HG03097 (cell line): ENCODE measurements around the gene MMP3.
A peak's percentile ranks its signal among the peaks of the same experiment; 100 is the strongest.
"Not testable (repeated sequence)": the region's sequence is repeated elsewhere in the genome, so short reads cannot be mapped to it uniquely, and the experiment has no call there.

Source experiments
- ATAC-seq: cut with Tn5 transposase; IDR thresholded peaks from one replicate; pipeline ENCODE4 v1.9.1; 2021; ENCODE audit not compliant: unreplicated experiment, low FRiP score

The MMP3 gene

DNA sequence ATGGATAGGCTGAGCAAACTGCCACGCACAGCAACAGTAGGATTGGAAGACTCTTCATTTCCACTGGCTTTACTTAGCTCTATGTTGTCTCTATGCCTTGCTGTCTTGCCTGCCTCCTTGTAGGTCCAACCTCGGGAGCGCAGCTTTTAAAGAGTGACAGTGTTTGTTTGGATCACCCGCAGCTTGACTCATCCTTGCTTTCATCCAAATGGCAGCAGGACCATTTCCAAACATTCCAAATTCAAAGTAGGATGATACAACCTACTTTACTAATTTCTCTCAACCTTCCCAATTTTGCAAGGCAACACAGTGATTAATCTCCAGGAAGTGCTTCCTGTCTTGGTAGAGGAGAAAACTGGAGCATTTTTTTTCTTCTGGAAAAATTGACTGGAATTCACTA, at the start of gene MMP3:
Gene MMP3 (minus strand): TSS at position 121 of the 400 bp plus-strand sequence. CDS start 63 bp downstream, at position 58.
- ATAC-seq = no peak

DNA sequence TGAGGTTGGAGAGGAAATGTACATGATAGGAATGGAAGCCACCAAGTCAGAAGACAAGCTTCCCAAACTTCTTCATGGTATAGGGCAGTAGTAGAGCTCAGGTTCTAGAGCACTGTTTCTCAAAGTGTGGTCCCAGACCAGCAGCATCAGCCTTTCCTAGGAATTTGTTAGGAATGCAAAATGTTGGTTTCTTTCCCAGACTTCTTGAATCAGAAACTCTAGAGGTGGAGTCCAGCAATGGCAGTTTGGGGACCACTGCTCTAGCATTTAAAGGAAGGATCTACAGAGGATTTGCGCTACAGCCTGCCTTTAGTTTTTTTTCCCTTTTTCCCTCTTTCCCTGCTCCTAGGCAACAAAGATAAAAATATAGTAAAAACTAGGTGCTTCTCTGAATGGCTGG, 48.3 kb upstream of the MMP3 start:
- no peak for ATAC-seq

DNA sequence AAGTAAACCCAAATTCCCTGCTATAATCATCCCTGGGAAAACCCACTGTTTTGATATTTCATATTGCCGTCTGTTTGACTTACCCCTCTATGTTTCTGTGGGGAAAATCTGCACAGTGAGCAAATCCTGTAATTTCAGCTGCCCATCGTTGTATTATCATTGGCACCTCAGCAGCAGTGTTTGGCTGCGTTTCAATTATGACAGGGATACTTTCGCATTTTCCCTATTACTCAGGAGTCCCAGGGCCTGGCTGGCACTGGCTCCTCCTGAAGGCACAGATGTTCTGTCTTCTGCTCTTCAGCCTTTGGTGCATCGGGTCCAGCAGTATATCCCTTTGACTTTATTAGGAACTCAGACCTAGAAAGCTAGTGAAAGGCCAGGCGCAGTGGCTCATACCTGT, 43.6 kb upstream of the MMP3 start:
- ATAC-seq = no peak

DNA sequence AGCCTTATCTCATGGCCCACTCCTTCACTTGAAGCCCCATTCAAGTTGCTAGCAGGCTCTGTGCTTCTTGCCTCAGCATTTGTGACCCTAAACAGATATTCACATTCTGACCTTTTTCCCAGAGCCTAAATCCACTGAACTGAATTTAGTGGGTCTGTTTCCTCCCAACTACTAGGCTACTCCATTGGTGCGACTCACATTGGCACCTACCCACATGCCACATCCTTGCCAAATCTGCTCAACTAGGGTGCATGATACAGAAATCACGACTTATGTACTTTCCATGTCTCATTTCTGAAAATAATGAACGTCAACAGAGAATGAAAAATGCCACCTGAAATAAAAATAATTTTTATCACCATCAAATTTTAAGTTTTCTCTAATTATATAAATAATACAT, 39.7 kb upstream of the MMP3 start:
- ATAC-seq = no peak

DNA sequence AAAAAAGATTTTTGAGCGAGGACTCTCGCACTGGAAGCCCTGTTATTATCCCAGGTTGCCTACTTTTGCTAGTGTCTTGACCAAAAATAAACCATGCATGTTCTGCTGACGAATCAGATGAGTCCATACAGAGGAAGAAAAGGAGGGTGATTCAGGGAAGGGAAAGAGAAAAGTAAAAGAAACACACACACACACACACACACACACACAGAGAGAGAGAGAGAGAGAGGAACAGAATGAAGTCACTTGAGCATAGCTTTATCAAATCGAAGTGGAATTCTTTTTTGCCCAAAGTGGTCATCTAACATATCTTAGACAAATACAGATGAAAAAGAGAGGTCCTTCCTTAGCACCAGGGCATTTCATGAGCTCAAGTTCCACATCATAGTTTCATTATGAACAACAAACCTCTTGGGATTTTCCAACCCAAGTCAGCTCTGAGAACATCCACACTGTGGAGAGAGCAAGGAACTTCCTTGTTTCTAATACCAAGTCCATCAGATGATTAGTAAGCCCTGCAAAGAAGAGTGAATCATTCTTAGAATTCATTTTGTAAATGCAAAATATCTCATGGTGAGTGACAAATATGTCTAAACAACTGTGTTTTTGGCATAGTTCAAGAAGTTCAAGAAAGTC, 39.1 kb upstream of the MMP3 start:
- ATAC-seq = peak; percentile 73

DNA sequence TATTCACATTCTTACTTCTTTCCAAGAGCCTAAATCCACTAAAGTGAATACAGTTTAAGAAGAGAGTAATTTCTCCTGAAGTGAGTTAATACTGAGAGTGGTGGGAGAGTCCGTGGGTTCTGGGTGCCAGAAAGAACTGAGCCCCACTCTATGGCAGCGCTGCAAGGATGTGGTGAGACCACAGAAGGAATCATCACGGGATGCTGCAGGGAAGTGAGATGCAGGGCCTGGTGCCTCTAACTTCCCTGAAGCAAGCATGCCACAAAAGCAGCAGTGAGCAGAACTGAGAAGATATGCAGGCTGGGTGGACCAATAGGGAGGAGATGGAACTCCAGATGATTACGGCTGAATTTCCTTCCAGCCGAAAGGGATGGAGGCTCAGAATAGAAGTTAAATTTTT, 36.4 kb upstream of the MMP3 start:
- no peak for ATAC-seq

DNA sequence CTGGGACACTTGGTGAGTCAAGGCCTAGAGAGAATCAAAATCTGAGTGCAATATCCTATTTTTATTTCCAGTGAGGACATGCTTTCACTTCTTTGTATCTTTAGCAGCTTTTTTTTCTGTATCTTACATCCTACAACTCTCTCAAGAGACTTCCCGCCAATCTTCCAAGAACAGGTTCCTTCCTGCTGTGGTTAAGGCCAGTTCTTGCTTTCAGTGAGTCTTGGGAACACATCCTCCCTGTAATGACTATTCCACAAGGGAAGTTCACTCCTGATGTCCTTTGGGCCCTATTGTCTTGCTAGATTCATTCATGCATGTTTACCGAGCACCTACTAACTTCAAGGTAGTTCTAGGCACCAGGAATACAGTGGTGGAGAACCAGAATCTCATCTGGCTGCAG, 35.2 kb upstream of the MMP3 start:
- no peak for ATAC-seq

DNA sequence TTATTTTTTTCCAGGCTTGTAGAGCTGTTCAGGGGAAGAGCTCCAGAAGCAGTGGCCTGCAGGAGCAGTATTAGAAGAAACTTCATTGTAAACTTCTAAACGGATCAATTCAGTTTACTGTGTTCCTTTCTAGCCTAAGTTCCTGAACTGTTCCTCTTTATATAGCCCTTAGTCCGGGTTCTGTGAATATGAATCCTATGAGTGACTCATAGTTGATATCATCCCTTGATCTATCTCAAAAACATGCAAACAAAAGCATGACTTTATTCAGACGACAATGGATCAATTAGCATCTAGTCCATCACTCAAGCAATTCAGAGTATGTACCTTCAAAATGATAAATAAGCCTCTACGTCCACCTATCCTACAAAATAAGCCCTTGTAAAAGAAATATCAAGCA, 31.4 kb upstream of the MMP3 start, which contains the start of gene MMP12:
Gene MMP12 (minus strand): TSS at position 131 of the 400 bp plus-strand sequence. CDS start 45 bp downstream, at position 86.
- no peak for ATAC-seq

DNA sequence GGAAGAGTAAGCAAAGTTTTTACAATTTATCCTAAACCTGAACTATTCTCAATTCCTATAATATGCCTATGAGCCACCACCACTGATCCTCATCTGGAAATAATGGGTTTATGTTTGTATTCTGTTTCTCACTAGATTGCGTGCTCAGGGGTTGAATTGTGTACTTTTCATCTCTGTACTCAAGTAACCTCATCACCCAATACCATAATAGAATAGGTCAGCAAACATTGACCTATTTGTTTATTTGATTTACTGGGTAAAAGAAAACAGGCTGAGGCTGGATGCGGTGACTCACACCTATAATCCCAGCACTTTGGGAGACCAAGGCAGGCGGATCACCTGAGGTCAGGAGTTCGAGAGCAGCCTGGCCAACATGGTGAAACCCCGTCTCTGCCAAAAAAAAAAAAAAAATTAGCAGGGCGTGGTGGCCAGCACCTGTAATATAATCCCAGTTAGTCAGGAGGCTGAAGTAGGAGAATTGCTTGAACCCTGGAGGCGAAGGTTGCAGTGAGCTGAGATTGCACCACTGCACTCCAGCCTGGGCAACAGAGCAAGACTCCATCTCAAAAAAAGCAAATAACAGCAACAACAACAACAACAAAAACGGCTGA, 26.1 kb upstream of the MMP3 start:
- ATAC-seq = not testable (repeated sequence)

DNA sequence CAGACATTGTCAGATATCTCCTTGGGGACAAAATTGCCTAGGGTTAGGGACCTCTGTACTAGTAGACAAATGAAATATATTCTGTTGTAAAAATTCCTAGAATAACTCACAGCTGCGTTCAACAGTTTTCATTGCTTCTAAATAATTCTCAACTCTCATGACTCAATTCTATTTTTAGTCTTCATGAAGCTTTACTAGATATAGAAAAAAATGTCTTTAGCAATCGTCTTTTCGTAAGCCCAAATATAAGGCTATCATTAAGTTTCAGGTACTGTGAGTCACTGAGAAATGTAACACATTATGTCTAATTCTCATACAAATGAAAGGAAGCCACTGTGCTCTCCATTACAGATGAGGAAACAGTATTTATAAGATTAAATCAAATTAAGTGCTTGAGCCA, 24.9 kb upstream of the MMP3 start:
- ATAC-seq = no peak

DNA sequence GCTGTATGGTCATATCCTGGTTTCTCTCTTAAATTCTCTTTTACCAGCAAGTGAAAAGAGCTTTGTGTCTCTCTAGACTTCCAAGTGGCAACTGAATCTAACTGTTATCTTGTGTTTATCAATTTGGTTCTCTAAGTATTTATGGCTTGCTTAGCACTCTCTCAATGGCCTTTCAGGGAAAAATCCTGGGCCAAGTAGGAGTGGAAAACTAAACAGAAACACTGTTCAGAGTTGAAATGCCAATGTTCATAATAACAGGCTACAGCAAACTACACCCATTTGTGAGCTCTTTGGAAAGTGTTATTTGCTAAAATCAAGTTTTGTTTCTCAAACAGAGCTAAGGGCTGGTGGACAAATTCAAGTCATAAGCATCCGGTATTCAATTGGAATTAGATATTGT, 21.3 kb upstream of the MMP3 start:
- ATAC-seq = no peak

DNA sequence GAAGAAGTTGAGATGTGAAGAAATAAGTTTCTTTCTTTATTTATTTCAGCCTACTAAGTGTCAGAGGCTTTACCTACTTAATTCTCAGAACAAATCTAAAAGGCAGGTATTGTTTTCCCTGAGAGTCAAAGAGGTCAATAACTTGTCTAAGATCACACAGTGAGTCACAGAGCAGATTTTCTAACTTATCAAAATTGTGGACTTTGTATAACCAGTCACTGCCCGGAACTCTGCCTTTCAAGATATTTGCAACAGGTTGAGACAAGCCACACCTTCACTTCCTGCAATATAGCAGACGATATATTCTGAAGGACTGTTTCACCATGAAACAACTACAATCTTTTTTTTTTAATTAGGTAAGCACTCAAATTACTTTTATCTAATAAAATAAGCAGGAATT, 10.5 kb upstream of the MMP3 start:
- no peak for ATAC-seq

DNA sequence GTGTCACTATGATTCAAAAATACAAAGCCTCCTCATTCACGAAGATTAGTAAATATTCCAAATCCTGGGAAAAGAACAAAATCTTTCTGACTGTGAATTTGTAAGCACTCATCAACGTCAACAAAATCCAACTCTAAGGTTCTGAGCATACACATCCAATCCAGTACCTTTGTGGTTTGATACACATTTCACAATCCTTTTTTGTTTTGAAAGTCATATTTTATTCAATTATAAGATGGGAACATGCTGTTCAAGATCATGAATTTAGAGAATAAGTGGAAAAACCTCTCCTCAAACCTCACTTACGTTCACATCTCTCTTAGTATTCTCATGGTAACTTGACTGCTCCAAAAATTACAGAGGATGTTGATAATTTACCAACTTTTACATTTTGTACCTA, 9.6 kb upstream of the MMP3 start:
- no peak for ATAC-seq

DNA sequence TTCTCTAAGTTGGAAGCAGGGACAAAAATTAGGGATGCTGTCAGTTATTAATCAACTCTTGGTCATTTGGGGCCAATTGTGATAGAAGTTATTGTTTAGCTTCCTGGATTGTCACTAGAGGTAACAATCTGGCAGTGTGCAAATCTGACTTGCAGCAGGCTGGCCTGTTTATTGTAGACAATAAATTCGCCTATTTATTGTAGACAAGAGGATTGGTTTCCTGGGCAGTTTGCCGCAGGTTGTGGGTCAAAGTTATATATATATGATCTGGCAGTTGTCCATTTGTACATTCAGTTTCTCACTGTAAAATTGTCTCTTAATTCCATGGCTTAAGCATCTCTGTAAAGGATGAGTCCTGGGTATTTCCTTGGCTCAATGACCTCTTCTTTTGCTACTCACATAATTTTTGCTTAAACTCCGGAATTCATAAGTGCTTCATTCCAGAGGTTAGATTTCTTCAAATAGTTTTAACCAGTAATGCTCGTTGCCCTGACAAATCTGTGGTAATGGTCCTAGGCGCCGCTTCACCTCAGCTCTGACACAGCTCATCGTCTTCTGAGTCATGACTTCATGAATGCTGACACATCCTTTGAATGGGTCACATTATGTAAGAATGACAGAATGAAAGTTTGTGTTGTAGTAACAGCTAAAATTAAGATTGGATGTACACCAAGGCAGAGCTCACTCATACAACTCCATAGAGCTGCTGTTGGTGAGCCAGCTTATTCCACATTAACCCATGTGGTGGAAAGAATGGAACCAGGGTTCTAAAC, 7.8 kb upstream of the MMP3 start:
- ATAC-seq = no peak

DNA sequence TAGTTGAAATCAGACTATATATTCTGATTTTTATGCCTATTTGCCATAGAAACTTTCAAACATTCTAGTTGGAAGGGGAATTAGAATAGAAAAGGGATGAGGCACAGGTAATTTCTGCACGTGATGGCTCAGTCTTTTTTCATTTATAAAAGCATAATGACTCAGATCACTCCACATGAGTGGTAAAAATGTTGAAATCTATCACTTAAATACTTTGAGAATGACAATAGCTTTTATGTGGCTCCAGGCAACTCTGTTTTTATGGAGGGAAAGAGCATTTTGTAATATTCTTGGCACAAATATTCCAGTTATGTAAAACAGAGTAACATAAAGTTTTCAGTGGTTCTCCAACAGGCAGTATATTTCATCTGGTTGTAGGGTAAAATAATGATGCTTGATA, 5.9 kb upstream of the MMP3 start:
- ATAC-seq = no peak

DNA sequence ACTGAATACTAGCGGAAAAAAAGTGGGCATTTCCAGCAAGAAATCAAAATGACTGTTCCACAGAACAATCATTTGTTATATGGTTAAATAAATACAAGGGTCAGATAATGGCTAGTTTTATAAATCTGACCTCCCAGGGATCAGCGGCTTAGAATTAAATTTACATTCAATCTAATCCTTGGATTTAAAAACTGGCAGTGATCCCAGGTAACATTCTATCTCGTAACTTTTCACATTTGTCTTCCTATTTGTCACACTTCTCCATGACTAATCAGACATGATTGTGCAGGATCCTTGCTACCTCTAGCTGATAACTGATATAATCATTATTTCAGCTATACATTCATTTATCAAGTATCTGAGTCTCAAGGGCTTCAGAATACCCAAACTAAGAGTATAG, 2.9 kb upstream of the MMP3 start:
- no peak for ATAC-seq

DNA sequence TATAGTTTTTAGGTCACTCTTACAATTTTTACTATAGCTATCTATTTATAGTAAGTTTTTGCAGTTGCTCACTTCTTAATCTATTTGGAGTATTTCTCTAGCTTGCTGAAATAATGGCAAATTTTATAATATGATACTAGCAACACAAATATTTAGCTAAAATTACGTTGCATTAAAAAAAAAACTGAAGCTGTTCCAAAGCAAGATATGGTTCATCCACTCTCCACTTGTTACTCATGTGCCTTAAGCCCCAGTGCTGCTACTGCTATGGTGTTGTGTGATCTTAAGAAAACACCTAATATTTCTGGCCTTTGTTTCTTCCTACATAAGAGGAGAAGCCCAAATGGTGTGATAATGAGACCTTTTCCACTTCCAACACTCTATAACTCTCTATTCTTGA, 479 bp downstream of the MMP3 start:
- ATAC-seq = no peak

DNA sequence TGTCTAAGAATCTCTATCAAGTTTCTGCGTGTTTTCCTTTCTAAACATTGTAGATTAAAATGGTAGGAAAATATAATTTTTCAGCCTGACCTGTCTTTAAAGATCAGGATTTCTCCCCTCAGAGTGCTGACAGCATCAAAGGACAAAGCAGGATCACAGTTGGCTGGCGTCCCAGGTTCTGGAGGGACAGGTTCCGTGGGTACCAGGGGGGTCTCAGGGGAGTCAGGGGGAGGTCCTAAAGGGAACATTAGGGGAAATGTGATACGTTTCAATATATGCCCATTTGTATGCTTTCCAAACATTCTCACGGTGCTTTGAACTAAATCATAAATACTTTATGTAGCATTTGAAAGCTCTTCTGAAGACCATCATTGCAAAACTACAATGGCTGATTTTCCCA, 3.4 kb downstream of the MMP3 start:
- no peak for ATAC-seq

DNA sequence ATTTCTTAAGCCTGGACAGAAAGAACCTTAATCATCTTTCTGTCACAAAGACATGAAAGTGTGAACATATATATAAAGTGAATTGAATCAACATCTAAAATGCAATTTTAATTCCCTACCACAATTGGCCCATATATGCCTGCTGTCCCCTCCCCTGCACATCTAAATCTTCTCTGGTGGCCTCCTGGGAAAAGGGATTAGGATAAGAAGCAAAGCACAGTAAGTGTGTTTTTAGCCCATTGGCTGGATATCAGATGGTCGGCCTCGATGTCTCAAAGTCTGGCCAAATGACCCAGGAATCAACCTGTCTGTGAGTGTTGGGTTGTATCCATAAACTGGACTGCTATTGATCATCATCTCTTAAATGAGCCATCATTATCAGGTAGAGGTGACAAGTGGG, 5.8 kb downstream of the MMP3 start:
- ATAC-seq = no peak

DNA sequence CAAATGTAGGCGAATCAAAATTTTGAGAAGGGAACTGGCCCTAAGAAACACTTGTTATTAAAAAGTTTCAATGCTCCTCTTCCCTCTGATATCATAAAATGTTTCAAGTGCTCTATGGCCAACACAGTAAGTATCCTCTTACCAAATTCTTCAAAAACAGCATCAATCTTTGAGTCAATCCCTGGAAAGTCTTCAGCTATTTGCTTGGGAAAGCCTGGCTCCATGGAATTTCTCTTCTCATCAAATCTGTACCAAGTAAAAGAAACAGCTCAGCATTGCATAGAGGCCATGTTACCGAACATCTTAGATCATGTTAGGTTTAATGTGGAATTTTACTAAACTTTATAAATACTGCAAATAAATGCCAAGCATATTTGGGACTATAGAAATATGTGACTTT, 6.3 kb downstream of the MMP3 start:
- ATAC-seq = no peak

DNA sequence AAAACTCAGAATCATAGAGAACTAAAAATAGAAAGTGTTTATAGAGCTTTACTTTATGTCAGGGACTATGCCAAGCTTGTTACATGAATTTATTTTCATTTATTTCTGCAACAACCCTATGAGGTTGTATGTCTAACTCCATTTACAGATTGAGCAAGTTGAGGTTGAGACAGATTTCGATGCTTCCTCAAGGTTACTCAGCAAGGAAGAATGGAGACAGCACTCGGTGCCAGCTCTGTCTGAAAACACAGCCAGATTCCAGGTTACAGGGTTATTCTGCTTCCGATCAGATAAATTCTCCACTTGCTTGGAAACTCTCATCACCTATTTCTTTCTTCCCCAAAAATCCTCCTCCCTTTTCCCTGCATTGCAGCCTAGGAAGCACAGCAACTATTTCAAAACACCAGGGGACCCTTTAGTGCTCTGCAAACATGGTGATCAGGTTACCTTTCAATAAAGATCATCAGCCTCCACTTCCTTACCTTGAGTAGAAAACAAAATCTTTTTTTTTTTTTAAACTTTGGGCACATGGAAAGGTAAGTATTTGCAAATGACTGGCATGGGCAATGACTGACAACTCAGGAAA, 7.0 kb downstream of the MMP3 start:
- no peak for ATAC-seq

DNA sequence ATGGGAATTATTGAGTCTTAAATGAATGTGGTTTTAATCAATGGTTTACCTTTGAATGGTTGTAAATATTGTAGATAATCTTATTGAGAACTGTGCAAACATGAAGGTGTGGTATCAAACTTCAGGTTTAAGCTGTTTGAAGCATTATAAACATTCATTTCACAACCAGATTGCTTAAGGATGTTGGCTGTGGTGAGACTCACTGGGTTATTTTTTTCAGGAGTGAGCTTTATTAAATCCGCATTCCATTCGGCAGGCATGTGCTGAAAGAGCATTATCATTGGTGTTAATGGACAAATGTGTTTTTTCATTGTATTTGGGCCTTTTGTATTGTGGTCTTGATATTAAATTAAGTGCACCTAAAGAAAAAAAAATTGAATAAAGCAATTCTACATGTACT, 9.7 kb downstream of the MMP3 start:
- no peak for ATAC-seq
